TTC549 (cell line): Measurements from ENCODE around the gene AHSA1.

Experiments used
- FAIRE-seq: peaks from 2 replicates; lab custom pipeline; 2012; peaks lifted over from hg19 to GRCh38; lab: Jason Lieb, UNC

AHSA1 gene

DNA sequence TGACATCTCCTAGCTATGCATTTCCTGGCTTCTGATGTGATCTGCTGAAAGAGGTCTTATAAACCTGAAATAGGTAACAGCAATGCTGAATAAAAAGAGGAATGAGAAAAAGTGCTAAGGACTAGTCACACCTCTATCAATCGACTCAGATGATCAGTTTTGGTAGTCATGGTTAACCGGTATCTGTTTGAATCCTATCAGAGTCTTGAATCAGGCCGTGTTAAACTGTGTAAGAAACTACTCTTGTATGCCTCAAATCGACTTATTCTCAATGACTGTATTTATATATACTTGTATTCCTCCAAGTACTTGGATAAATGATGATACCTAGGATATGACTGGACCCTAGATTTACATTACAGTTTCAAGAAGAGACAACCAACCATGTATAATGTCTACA, 51.5 kb downstream of the AHSA1 start:
- FAIRE-seq = no peak

DNA sequence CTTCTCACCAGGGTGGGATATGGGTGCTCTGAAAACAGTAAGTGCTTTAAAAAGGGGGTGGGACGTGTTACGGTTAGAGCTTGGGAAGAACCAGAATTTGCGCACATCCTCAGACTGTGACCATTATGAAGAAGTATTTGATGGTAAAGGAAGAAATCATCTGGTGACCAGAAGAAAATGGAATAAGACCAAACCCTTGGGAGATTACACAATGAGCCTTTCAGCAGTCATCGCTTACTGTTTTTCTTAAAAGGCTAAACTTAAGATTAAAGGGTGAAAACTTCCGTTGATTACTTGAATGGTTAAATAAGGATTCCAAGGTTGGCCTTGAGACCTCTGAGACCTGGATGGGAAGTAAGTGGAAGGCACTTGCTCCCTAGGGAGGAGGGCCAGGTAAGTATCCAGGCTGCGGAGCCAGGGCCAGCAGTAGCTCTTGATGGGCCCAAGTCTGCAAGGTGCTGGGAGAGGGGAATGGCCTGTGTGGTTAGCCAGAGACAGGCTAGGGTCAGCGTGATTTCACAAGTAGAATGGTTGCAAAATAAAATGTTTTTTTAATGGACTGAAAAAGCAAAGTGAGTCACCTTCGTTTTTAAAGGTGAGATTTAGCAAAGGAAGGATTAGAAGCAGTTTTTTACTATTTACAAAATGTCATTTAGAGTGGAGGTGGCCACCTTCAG, 53.7 kb downstream of the AHSA1 start:
- FAIRE-seq = no peak

DNA sequence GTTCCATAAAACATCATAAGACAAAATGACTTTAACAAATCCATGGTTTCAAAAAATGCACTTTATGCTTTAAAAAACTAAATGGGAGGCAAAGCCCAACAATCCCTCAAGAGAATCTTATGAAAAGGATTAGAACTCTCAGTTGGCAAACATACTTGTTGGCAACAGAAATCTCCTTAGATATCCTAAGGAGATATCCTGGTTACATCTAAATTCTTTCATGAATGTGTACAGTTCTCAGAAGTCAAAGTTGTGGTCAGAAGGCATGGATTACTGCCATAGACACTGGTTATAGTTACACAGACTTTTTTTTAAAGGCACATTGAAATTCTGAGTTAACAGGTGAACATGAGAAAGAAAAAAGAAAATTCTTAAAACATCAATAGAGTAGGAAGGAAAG, 58.2 kb downstream of the AHSA1 start:
- FAIRE-seq = no peak
